Activated CD8-positive, alpha-beta memory T cell treated with anti-CD3 and anti-CD28 coated beads, Interleukin-2, amount 50 U/mL, for 24 hours (primary cell): ENCODE measurements around the gene CACNB4.
"Not testable (repeated sequence)": the region's sequence is repeated elsewhere in the genome, so short reads cannot be mapped to it uniquely, and the experiment has no call there.

Experiments used
- DNase-seq: peaks from one replicate; pipeline ENCODE4 v3.0.0-alpha.2; 2020; ENCODE audit errors: extremely low read depth

Gene CACNB4

DNA sequence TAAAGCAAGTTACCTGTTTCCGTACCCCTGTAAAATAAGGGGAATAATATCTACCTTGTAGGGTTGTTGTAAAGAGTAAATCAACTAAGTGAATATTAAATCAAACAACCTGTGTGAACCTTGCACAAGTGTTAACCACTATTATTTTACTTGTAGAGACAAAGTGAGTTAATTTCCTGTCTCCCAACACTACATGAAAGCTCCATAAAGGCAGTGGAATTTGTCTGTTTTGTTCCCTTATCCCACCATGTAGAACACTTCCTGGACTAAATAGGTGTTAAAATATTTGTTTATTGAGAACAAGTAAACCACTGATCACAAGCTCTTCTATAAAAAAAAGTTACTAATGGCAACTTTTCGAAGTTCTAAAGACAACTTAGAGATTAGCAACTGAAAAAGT is 274.0 kb downstream of the CACNB4 start:
- no peak for DNase-seq

DNA sequence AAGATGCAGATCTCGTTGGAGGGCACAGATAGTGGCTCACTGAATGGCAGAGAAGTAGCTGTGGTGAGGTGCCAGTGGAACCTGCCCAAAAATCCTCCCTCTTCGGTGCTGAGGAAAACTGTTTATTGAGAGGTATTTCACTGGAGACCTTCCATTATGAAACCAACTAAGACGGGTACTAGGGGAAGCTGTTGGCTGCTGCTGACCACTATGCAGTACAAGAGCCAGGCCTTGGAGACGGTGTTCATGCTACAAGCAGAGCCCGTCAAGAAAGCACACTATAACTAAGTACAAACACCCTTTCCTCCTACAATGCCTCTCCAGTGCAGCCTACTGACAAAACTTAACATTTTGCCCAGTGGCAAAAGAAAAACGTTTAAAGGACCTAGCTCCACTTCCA is 275.2 kb downstream of the CACNB4 start:
- DNase-seq: no peak

DNA sequence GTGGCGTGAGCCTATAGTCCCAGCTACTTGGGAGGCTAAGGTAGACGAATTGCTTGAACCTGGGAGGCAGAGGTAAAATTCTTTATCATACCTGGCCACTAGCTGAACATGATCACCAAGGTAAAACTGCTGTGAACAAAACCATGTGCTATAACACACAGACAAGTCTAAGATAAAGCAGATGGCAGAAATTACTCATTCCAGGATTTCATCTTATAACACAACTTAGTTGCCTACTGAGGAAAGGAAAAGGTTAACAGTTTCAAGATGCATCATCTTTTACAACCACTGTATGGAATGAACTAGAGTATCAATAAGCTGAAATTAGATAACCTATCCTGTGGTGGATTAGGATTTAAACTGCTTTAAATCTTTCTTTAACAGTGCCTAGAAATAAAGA is 278.9 kb downstream of the CACNB4 start:
- no peak for DNase-seq

DNA sequence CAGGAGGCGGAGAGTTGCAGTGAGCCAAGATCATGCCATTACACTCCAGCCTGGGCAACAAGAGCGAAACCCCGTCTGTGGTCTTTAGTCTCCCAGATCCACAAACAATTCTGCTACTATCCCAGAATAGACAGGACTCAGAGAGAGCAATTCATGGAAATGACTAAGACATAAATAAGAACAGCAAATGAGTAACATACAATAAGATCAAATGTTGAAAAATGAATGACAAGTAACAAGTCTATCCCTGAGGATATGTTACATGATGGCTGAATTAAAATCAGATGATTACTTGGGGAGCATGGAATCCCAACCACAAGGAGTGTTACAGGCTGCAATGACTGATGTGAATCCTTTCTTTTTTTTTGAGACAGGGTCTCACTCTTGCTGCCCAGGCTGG is 280.9 kb downstream of the CACNB4 start:
- no peak for DNase-seq

DNA sequence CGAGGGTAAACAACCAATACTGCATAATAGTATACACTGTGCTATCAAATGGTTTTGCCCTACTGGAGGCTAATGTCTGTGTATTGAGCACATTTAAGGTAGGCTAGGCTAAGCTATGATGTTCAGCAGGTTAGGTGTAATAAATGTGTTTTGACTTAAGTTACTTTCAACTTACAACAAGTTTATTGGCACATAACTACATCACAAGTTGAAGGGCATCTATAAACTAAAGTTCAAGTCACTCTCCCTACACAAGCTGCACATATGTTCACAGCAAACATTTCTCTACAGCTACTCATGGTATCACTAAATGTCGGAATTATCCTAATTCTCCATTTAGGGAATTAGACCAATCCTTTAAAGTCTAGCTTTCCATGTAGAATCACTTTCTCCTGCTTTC is 282.0 kb downstream of the CACNB4 start:
- DNase-seq: no peak

DNA sequence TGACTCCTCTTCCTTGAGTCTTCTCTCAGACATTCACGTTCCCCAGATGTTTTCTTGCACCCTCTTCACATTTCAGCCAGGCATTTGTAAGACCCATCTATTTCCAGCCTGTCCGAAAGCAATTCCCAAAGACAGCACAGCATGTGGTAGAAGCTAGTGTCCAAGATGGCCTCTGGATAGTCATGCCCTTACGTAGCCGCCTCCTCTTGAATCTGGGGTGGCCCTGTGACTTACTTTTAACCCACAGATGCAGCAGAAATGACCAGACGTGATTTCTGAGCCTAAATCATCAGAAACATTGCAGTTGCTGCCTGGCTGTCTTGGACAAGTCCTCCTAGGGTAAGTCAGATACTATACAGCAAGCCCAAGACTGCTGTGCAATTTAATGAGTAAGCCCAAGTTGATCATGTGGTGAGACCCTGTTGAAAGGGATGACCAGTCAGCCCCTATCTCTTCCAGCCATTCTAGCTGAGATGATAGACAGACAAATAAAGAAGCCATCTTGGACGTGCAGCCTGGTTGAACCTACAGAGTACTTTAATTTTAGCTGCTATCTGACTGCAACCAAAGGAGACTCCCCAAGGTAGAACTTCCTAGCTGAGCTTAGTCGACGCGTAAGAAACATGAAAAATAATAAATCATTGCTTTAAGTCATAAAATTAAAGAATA is 282.9 kb downstream of the CACNB4 start:
- DNase-seq: no peak

DNA sequence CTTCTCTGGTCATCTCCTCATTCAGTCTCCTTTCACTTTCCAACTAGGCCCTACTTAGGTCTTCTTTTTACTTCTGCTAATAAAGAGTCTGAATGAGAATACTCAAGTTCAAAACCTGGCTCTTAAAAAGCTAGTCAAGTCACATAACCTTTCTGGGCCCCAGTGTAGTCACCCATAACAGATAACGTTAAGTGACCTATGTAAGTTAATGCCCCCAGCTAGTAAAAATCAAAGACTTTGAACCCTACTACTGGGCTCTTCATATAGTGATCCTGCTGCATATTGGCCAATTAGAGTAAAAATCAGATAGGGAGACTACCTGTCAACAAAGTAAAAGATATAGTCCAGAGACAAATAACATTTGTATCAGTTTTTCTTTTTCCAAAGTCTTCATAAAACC is 288.4 kb downstream of the CACNB4 start:
- DNase-seq: no peak

DNA sequence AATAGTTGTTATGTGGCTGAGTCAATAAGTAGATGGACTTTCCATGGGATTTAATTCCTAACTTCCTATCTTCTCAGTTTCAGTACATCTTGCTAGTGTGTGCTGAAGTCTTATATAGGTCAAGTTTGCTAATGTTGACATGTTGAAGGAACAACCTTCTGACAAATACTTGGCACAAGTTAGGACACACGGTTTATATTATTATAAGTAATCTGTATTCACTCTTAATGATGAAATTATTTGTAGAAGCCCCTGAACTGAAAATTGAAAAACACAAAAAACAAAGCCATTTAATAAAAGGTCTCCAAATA is 289.8 kb downstream of the CACNB4 start:
- DNase-seq: no peak

DNA sequence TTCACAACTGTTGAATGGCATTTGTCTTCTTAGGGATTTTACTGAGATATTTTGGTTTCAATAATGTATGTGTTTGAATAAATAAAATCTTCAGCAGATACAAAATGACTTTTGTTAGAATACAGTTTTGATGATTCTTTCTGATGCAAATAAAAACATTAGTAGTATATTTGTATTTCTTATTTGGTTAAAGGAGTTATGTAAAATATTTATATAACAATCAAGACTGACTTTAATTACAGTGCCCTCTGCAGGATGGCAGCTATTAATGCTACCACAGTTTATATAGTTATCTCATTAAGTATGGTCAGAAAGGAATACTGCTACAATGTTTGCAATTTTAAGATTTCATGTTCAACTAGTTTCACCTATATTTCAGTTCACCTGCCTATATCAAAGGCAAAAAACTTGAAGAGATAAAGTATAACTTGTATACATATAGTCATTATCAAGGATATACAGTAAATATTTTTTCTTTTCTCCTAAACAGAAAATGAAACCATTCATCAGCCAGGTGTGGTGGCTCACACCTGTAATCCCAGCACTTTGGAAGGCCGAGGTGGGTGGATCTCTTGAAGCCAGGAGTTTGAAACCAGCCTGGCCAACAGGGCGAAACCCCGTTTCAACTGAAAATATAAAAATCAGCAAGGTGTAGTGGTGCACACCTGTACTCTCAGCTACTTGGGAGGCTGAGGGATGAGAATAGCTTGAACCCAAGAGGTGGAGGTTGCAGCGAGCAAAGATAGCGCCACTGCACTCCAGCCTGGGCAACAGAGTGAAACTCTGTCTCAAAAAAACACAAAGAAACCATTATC is 290.4 kb downstream of the CACNB4 start:
- no peak for DNase-seq

DNA sequence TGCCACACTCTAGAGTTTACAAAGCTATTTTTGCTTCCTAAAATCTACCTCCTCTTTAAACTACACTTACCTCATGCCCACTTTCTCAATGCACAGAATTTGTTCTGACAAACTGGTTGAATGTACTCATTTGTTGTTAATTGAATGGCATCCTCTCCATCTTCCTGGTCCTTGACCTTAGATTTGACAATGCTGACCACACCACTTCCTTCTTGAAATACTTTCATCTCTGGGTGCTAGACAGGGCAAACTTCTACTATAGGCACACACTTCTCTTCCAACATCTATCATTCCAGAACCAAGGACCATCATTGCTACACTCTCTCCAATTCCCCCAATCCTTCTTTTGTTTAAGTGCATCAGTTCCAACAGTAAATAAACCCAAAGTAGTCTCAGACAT is 292.9 kb downstream of the CACNB4 start:
- no peak for DNase-seq

DNA sequence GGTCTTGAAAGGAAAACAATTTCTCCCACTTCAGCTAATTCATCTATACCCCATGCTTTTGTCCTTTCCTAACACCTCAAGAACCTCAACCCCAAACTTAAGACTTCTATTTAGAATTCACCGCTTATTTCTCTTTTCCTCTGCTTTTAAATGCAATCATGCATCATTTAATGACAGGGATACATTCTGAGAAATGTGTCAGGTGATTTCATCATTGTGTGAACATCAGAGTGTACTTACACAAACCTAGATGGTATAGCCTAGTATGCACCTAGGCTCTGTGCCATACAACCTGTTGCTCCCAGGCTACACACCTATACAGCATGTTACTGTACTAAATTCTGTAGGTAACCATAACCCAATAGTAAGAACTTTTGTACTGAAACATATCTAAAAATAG is 293.5 kb downstream of the CACNB4 start:
- no peak for DNase-seq

DNA sequence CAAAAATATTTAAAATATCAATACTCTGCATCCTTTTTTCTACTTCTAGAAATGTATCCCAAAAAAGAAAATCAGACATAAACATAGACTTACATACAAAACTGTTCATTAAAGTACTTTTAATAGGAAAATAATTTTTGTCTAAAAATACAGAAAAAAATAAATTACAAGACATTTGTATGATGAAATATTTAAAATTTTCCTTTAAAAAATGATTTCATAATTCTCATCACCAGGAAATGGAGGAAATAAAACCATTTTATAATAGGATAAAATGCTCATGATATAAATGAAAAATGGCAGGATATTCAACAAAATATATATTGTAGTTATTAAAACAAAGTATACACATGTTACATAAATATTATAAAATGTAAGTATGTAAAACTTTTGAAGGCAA is 295.0 kb downstream of the CACNB4 start:
- DNase-seq: no peak

DNA sequence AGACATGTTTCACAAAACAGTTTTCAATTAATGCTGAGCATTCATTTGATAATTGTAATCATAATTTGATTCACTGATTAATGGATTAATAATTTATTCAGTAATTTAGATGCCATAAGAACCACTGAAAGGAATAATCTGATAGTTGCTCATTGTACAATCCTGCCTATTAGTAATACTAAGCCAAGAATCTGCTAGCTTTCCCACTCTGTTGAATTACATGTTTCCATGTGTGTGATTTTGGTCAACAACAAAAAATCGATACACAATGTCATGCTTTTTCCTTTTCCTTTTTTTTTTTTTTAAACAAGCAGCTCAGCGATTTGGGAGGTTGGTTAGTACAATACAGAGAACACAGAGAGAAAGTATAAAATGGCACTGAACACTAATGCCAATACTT is 296.5 kb downstream of the CACNB4 start:
- no peak for DNase-seq

DNA sequence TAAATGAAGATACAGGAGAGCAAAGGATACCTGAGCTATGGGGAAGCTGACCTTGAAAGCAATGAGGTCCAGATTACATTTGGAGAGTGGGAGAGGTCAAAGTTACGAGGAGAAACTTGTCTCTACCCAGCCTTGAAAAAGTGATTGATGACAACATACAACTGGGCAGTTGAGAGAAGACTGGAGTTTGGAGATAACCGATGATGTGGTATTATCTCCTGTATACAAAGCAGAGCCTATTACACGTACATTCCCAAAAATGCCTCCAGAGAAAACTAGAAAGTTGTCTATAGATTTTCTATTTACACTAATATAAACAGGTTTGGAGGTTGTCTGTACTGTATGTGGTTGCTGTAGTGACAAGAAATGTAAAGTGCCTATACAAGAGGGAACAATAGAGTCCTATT is 299.0 kb downstream of the CACNB4 start:
- no peak for DNase-seq

DNA sequence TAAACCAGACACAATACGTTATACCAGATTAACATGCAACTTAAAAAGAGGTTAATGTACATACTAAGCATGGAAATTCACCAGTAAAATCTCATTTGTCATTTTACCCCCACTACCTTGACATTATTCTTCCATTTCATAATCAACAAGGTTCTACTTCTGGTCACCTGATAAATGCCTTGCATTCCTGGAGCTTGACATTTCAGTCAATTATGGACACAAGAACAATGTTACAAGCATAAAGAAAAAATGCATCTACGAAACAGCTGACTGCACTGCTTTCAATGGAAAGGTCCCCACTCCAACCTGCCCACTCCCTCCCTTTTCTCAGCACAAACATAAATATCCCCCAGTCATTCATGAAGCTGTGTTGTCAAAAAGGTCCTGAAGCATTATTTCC is 302.1 kb downstream of the CACNB4 start:
- DNase-seq: no peak

DNA sequence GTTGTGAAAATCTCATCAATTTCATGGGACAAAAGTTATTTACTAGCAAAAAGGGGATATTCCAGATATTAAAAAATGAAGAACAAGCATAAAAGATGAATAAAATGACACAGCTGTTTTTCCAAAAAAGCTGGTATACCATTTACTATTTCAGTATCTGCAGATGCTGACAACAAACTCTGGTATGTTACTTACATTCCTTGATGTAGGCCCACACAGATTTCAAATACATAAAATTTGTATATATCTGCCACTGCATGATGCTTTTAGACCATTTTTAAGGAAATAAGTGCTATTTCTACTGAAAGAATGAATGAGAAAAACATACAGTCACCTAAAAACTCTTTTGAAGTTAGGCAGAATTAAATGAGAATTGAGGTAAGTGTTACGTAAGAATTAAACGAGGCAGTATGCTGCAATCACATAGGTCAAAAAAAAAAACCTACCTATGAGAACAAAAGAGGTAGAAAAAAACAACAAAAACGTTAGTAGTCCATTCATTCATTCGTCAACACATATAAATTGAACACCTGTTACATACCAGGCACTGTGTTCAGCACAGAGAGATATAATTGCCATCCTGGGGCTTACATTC is 303.1 kb downstream of the CACNB4 start:
- no peak for DNase-seq

DNA sequence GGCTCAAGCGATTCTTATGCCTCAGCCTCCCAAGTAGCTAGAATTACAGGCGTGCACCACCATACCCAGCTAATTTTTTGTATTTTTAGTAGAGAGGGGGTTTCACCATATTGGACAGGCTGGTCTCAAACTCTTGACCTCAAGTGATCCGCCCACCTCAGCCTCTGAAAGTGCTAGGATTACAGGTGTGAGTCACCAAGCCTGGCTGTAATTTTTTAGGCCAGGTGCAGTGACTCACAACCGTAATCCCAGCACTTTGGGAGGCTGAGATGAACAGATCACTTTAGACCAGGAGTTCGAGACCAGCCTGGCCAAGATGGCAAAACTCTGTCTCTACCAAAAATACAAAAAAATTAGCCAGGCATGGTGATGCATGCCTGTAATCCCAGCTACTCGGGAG is 304.4 kb downstream of the CACNB4 start:
- not testable (repeated sequence) for DNase-seq

DNA sequence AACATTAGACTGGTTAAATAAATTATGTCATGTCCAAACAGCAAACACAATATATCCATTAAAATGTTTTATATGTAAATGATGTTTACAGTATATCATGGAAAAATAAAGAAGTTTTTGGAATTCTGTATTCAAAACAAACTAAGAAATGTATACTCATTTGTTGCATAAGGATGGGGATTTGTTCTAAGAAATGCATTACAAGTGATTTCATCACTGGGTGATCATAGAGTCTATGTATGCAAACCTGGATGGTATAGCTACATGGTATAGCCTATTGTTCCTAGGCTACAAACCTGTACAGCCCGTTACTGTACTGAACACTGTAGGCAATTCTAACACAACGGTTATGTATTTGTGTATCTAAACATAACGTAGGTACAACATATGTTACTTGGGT is 305.7 kb downstream of the CACNB4 start:
- no peak for DNase-seq

DNA sequence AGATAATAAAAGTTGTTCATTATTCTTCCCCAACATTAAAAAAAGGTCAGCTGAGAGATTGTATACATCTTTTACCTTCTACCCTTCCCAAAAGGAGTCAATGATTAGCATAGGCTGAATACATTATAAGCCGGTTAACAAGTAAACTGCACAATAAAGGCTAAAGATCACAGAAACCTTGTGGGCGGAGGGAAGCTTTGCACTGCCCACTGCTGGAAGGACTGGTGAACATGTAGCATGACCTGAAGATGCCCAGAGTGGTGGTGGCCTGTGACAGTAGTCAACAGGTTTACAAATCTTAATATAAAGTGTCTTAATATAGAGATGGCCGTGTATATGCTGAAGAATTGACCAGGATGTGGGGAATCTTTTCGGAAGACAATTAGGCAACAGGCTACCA is 306.3 kb downstream of the CACNB4 start:
- DNase-seq: no peak

DNA sequence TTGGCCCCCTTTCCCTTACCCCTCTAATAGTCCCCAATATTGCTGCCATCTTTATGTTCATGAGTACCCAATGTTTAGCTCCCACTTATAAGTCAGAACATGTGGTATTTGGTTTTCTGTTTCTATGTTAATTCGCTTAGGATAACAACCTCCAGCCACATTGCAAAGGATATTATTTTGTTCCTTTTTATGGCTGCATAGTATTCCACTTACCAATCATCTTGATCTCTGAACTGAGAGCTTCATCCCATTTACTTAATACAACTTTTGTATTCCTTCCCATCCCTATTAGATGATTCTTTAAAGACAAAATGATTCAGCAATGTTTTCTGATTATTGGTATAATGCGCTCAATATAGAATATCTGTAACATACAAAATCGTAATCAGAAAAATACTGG is 307.3 kb downstream of the CACNB4 start:
- DNase-seq: no peak

DNA sequence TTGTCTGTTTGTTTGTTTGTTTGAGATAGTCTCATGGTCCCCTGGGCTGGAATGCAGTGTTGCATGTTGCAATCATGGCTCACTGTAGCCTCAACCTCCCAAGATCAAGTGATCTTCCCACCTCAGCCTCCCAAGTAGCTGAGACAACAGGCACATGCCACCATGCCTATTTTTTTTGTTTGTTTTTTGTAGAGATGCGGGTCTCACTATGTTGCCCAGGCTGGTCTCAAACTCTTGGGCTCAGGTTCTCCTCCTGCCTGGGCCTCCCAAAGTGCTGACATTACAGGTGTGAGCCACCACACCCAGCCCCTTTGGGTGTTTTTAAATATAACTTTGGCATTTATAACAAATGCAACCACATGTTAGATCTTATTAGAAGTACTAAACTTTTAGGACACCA is 308.2 kb downstream of the CACNB4 start:
- no peak for DNase-seq

DNA sequence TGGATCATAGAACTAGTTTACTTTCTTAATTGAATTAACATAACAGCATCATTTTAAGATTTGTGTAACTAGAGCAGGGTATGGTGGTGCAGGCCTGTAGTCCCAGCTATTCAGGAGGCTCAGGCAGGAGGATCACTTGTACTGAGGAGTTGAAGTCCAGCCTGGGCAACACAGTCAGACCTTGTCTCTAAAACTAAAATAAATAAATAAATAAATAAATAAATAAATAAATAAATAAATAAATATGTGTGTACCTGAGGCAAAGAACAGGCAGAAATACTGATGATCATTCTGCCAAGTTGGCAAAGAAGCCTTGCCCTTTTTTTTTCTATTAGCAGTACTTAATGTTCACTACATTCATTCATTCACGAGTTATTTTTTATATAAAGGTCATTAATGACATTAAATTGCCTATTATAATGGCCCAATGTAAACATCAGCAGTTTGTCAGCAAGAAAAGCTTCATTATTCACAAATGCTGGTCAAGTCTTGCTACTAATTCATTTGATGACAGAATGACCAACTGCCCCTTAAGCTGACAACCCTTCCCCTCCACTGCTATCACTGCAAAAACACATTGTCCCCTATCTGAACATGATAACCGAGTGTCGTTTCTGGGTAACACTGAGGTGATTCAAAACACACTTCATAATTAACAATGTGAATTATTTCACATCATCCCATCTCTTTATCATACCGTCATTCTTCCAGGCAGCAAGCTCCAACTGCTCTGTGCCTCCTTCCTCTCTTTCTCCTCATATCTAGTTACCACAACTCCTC is 309.6 kb downstream of the CACNB4 start:
- DNase-seq: no peak

DNA sequence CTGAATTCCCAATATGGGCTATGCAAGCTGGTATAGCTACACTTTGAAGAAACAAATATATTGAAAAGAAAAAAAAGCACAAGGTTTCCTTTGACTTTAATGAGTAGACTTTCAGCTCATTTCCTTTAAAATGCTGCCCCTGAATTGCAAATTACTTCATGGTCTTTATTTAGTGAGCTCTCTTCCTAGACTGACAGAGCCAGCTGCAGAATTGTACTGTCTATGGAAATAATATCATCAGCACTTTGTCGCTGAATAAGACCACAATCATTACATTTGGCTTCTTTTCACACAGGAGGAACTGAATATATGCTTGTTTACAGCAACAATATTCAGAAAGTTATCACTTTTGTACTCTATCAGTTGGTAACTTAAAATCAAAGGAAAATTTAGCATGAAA is 312.4 kb downstream of the CACNB4 start:
- DNase-seq: no peak
